RPMI7951 (cell line): ENCODE measurements around the gene FKBP1A. TPM values are rescaled to one million over a fixed set of nuclear protein-coding genes. Genes with fewer than 3 reads are reported as not detected.
"Not testable (repeated sequence)": the region's sequence is repeated elsewhere in the genome, so short reads cannot be mapped to it uniquely, and the experiment has no call there.

Source experiments
- DNase-seq: peaks from one replicate; pipeline ENCODE4 v3.0.0-alpha.2; 2012; ENCODE audit warnings: low read depth
- total RNA-seq: library from RNA; depleted of rRNA; stranded (reverse); fragments of >200 nt; shearing (Covaris generic); gene quantifications from 2 replicates; pipeline ENCODE4 v1.2.3, GENCODE V29; 2014

FKBP1A gene
- total RNA-seq, 1 experiment from 2014 or later, result 564 TPM

GRCh38 chr20:1417273-1417672, 24.4 kb upstream of the FKBP1A start:
- DNase-seq, result peak; percentile 100

GRCh38 chr20:1415667-1416468, 23.0 kb upstream of the FKBP1A start:
- peak; percentile 100 for DNase-seq

- no peak for DNase-seq
These were observed 22.1 kb upstream of the FKBP1A start for GRCh38 chr20:1414982-1415381.

- no peak for DNase-seq
These were observed 12.9 kb upstream of the FKBP1A start for GRCh38 chr20:1405801-1406200.

- DNase-seq, result no peak
These were observed 10.8 kb upstream of the FKBP1A start for GRCh38 chr20:1403624-1404023.

- peak; percentile 98 for DNase-seq
These were observed 9.3 kb upstream of the FKBP1A start for GRCh38 chr20:1402149-1402548.

- DNase-seq, result peak; percentile 82
These were observed 8.6 kb upstream of the FKBP1A start for GRCh38 chr20:1401451-1401907.

GRCh38 chr20:1399678-1400366, 7.0 kb upstream of the FKBP1A start:
- peak; percentile 98 for DNase-seq

GRCh38 chr20:1398185-1398584, 5.3 kb upstream of the FKBP1A start:
- DNase-seq, result not testable (repeated sequence)

- DNase-seq, result no peak
These were observed 4.9 kb upstream of the FKBP1A start for GRCh38 chr20:1397710-1398109.

- peak; percentile 50 for DNase-seq
These were observed 3.8 kb upstream of the FKBP1A start for GRCh38 chr20:1396702-1397101.

GRCh38 chr20:1396264-1396663, 3.4 kb upstream of the FKBP1A start:
- DNase-seq, result no peak

- no peak for DNase-seq
These were observed 1.8 kb upstream of the FKBP1A start for GRCh38 chr20:1394686-1395085.

GRCh38 chr20:1393507-1393882, 641 bp upstream of the FKBP1A start:
- DNase-seq, result no peak

GRCh38 chr20:1392443-1392692, 486 bp downstream of the FKBP1A start:
- DNase-seq, result no peak

GRCh38 chr20:1391640-1392442, 1.0 kb downstream of the FKBP1A start:
- peak; percentile 89 for DNase-seq

- DNase-seq, result peak; percentile 60
These were observed 2.1 kb downstream of the FKBP1A start for GRCh38 chr20:1390581-1391403.

- DNase-seq, result no peak
These were observed 2.9 kb downstream of the FKBP1A start for GRCh38 chr20:1389703-1390580.

- DNase-seq, result no peak
These were observed 3.9 kb downstream of the FKBP1A start for GRCh38 chr20:1388741-1389483.

GRCh38 chr20:1388253-1388652, 4.6 kb downstream of the FKBP1A start:
- no peak for DNase-seq
